NCI-H1417 (cell line): ENCODE data around the gene GRHL3.

Source experiments
- DNase-seq, 3 experiments: peaks; one replicate each; lab custom pipeline; 2025; lab: John Stamatoyannopoulos, UW

The GRHL3 gene

GRCh38 chr1:24293392-24294227, 25.5 kb upstream of the GRHL3 start:
- DNase-seq, result no peak

- no peak for DNase-seq
Observed at GRCh38 chr1:24294228-24294672, 24.9 kb upstream of the GRHL3 start.

GRCh38 chr1:24294716-24295371, 24.3 kb upstream of the GRHL3 start:
- DNase-seq, result peak in 1 of 3 experiments; percentile 13

- no peak for DNase-seq
Observed at GRCh38 chr1:24295535-24295934, 23.6 kb upstream of the GRHL3 start.

GRCh38 chr1:24297187-24297851, 21.8 kb upstream of the GRHL3 start:
- DNase-seq, result no peak

- no peak for DNase-seq
Observed at GRCh38 chr1:24297852-24298232, 21.3 kb upstream of the GRHL3 start.

- no peak for DNase-seq
Observed at GRCh38 chr1:24298606-24299005, 20.6 kb upstream of the GRHL3 start.

GRCh38 chr1:24299901-24300300, 19.3 kb upstream of the GRHL3 start:
- DNase-seq, result no peak

- DNase-seq, result peak in 1 of 3 experiments; percentile 71
Observed at GRCh38 chr1:24300971-24301784, 18.0 kb upstream of the GRHL3 start.

- no peak for DNase-seq
Observed at GRCh38 chr1:24301785-24302175, 17.4 kb upstream of the GRHL3 start.

- no peak for DNase-seq
Observed at GRCh38 chr1:24302209-24302611, 16.9 kb upstream of the GRHL3 start.

- no peak for DNase-seq
Observed at GRCh38 chr1:24303600-24303999, 15.6 kb upstream of the GRHL3 start.

- no peak for DNase-seq
Observed at GRCh38 chr1:24304763-24305162, 14.4 kb upstream of the GRHL3 start.

GRCh38 chr1:24308365-24309015, 10.7 kb upstream of the GRHL3 start:
- no peak for DNase-seq

GRCh38 chr1:24309762-24310485, 9.2 kb upstream of the GRHL3 start:
- DNase-seq, result no peak

GRCh38 chr1:24311234-24311633, 7.9 kb upstream of the GRHL3 start:
- no peak for DNase-seq

GRCh38 chr1:24311741-24312140, 7.4 kb upstream of the GRHL3 start:
- DNase-seq, result no peak

GRCh38 chr1:24315391-24315790, 3.8 kb upstream of the GRHL3 start:
- peak in 1 of 3 experiments; percentile 15 for DNase-seq

- peak in 1 of 3 experiments; percentile 37 for DNase-seq
Observed at GRCh38 chr1:24316645-24317044, 2.5 kb upstream of the GRHL3 start.

GRCh38 chr1:24317081-24317480, 2.1 kb upstream of the GRHL3 start:
- DNase-seq, result no peak
